Stimulated activated CD4-positive, alpha-beta T cell treated with anti-CD3 and anti-CD28 coated beads, Interleukin-1b, Interleukin-23, amount 100 ng/mL, for 4 hours (primary cell): Measurements from ENCODE around the gene CALU.

ENCODE experiments used
- DNase-seq, 2 donors: peaks; one replicate each; pipeline ENCODE4 v3.0.0-alpha.2; 2020; ENCODE audit warnings: low read depth in 2 of 2

Gene CALU

DNA sequence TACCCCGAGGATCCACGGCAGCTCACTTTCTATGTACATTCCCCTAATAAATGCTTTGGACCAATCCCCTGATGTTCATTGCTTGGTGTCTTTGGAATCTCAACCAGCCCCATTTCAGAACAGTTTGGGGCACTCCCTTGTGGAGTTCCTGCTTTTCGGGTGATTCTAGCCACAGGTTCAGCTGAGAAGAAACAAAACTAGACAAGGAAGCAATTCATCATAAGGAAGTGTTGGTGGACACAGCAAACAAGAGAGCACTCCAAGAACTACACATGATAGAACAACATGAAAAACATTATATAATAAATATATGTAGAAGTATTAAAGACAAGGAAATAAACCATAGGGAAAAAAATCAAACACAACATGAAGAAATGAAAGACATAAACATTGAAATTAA is 46.6 kb downstream of the CALU start:
- no peak for DNase-seq

DNA sequence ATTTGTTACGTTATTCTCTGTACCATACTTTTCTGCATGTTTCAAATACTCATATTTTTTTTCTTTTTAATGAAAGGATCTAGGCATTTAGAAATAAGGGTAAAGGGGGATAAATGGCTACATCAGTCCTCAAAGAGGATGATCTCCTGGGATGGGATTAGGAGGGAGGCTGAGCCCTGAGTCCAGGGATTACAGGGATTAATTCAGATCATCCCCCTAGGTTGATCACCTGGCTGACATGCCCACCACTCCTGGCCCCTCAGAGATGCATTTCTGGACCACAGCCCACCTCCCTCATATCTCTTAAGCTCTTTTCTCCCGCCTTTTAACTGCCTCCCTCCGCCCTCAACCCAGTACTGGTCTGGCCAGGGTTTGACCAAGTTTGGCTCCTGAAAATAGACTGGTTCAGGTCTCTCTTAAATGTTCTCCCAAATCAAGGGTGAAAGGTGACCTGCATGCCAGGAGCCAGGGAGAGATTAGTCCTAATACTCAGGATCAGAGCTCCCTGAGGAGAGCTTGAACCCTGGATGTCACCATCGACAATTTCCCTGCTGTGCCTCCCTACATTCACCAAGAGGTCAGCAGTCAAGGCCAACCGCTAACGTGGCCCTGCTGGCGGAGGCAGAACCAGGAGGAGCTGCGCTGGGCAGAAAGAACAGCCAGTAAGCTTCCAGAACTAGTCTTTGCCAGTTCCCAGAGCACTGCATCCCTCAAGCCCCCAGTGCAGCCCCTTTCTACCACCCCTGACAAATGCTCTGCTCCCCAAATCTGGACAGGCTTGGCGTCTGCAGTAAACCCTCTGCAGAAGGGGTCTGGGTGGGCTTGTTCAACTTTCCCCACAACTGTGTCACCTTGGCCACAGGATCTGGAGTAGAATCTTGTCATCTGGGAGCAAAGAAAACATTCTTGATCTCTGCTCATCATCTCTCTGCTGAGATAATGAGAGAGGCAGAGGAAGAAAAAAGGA is 49.6 kb downstream of the CALU start:
- no peak for DNase-seq

DNA sequence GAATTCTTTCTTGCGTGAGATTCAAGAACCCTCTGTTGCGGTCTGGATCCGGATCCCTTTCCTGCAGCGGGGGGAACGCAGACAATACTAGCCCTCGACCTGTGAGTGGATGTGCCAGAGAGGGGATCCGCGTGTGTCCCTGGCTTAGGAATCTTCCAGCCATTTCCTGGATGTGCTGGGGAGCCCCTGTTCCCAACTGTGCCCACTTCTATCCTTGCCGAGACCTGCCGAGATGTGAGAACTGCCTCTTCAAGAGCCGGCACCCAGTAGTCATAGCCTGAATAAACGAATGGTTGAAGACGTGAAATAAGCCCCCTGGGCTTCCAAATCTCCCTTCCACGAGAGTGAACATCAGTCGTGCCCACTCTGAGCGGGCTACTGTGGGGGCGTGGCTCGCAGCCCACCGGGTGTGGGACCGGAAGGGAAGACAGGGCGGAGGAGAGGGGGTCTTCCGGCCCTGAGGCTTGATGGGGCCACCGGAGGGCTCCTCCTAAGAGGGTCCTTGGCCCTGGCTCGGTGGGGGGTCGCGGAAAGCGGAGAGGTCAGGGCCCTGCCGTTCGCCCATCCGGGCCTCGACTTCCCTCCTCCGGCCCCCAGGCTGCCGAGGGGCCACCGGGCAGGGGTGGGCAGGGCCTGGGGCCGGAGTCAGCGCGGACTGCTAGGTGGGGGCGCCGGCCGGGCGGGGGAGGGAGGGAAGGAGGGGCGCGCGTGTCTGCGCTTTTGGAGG is 51.3 kb downstream of the CALU start:
- DNase-seq, result no peak

DNA sequence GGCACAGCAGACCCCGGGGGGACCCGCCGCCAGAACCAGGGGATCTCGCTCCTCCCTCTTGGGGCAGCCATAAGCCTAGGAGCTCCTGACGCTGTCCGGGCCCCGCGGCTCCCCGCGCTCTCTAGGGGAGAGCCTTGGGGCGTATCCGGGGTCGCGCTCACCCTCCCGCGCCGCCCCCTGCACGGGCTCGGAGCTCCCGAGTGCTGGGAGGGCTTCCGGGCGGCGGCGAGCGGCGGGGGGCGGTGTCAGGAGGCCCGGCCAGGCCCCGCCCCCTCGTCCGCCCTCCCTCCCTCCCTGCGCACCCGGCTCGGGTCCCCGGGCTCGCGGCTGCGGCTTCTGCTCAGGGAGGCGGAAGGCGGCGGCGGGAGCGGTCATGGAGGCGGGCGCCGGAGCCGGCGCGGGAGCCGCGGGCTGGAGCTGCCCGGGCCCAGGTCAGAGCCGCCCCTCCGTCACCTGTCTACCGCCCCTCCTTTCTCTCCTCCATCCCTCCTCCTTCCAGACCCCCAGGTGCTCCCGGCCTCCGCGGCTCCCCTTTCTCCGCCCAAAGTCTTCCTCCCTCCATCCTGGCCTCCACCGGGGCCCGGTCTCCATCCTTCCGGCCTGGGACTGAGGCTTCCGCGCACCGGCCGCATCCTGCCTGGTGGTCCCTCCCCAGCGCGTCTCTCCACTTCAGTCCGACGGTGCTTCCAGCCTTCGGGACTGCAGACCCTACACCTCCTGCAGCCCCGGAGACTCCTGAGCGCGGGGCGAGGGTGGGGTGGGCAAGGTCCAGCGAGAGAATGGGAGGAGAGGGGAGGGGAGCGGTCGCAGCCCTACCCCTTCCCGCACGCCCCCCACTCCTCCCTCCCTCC is 52.2 kb downstream of the CALU start, which contains the start of gene CCDC136:
Gene CCDC136, plus strand, starts transcription at position 848 of the 851 bp plus-strand sequence. CDS start 444 bp downstream, outside the sequence.
- DNase-seq, result peak; percentile 65 to 78

DNA sequence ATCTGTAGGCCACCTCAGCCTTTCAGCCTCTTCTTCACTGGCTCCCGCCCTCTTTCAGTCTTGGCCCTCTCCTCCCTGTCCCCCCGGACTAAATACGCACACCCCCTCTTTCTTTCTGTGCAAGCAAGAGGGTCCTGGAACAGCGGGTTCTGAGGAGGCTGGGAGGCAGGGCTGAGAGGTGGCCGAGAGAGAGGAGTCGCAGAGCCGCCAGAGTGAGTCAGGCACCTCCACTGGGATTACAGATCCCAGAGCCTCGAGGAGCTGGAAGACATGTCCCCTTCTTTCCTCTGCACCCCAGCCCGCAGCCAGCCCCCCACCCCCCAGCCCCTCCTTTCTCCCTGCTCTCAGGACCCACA is 52.8 kb downstream of the CALU start:
- DNase-seq, result no peak

DNA sequence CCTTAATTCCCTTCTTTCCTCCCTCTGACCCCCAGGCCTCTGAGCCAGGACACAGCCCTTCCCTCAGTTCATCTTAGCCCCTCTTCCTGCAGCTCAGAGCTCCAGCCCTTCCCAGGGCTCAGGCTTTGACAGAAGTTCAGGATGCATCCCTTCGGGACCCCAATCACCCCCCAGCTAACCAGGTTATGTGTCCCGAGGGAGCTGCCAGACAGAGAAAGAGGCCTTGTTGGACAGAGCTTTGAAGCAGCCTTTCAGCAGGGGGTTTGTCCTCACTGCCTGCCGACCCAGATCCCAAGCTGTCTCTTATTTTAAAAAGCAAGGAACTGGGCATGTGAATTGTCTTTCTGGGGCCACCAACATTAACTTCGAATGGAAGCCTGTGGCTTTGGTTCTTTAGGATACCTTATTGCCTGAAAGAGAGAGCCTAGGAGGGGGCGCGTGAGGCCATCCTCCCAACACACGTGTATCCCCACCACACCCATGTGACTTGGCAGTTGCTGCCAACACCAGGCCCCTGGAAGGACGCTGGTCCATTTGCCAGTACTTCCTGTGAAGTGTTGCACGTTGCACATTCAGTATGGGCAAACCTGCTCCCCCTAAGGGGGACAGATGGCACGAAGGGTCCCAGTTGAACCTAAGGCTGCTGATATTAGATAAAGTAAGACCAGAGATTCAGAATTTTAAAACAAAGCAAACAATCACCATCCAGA is 53.5 kb downstream of the CALU start:
- no peak for DNase-seq

DNA sequence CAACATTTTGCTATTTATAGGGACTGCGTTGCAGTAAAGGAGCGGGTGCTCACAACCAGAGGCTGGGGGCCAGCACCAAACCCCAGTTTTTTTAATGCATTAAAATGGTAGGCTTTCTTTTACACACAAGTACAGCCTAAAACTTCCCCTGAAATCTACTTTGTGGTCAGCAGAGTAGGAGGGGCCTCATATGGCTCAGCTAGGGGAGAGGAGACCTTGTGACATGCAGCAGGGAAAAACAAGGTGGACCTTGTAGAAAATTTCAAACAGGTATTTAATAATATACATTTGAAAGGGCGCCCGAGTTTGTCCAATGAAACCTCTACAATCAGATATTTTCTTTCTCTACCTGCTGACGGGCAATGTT is 54.0 kb downstream of the CALU start:
- no peak for DNase-seq

DNA sequence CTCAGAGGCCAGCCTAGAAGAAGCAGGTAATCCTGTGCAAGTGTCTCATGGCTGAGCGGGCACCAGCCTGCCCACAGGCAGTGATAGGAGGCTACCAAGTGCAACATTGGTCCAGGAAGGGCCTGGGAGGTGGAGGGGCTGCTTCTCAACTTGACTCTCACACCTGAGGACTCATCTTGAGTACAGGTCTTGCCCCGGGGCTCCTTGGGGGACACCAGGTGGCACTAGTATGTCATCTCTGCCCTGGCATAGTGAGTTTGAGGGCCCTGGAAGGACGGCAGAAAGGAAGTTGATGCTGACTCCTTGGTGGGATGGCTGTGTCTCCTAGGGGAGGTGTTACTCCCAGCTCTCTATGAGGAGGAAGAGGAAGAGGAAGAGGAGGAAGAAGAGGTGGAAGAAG is 54.9 kb downstream of the CALU start:
- DNase-seq, result no peak

DNA sequence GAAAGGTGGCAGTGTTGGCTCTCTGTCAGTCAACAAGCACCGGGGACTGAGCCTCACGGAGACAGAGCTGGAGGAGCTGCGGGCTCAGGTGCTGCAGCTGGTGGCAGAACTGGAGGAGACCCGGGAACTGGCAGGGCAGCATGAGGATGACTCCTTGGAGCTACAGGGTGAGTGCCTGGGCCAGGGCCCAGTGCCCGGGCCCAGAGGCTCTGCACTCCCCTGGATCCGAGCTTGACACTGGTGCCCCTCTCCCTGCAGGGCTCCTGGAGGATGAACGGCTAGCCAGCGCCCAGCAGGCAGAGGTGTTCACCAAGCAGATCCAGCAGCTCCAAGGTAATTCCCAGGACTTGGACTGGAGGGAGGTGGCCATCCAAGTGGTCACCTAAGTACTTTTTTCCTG is 55.3 kb downstream of the CALU start:
- no peak for DNase-seq

DNA sequence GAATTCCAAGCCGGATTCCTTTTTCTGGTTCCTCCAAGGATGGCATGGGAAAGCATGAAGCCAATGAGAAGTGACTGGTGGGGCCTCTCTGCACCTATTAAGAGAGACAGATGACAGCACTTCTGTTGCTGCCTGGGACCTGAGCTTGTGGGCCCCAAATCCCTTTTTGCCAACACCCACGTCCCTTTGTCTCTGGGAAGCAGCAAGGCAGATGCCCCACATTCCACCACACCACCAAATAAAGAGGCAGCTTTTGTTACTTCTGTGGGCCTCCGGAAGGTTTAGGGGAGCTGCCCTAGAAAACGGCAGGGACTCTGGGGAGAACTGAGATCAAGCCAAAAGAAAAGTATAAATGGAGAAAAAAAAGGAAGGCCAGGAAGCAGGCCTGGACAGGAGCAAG is 56.0 kb downstream of the CALU start:
- no peak for DNase-seq

DNA sequence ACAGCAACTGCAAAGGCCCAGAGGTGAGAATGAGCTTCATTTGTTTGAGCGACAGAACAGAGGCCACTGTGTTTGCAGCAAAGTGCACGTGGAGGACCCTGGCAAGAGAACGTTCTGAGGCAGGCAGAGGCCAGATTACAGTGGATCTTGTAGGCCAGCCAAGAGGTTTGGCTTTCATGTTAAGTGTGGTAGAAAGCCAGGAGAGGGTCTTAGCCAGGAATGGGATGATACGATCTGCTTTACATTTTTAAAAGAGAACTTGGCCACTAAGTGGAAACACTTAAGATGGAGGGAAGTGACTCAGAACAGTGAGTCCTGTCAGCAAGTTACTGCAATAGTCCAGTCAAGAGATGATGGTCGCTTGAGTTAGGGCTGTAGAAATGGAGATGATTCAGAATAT is 57.2 kb downstream of the CALU start:
- no peak for DNase-seq

DNA sequence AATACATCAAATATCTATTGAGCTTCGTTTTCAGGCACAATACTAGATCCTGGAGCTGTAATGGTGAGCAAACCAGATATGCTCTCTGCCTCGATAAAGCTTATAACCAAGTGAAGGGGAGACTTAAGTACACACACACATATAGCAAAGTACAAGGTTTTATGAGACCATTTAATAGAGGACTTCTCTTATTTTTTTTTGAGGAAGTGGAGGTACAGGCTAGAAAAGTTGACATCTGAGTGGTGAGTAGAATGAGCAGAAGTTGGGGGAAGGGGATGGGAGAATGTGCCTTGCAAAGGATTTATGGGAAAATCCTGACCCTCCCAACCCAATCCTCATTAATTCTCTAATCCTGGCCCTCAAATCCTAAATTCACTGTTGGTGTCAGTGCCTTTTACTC is 60.3 kb downstream of the CALU start:
- DNase-seq, result no peak

DNA sequence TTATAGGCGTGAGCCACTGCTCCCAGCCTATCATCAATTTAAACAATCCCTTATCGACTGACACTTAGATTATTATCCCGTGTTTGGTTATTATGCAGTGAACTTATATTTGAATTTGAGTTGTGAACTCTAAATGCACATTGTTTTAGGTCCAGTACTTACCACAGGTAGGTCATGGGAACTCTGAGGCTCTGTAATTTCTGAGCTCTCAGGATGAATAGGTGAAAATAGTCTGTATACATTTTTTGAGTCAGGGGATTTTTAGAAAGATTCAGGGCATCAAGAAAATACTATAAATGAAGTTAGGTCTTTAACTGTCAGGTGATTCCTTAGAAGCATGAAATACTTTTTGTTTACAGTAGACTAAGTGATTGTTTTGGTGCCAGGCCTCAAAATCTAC is 61.4 kb downstream of the CALU start:
- DNase-seq, result no peak

DNA sequence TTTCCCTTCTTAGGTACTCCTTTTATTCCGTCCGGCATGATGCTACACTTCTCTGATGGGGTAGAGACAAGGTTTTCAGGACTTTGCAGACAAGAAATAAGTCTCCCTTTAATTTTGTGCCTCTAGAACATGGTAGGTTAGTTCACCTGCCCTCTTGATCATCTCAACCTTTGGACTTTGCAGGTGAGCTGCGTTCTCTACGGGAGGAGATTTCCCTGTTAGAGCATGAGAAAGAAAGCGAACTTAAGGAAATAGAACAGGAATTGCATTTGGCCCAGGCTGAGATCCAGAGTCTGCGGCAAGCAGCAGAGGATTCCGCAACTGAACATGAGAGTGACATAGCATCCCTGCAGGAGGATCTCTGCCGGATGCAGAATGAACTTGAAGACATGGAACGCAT is 61.8 kb downstream of the CALU start:
- no peak for DNase-seq

DNA sequence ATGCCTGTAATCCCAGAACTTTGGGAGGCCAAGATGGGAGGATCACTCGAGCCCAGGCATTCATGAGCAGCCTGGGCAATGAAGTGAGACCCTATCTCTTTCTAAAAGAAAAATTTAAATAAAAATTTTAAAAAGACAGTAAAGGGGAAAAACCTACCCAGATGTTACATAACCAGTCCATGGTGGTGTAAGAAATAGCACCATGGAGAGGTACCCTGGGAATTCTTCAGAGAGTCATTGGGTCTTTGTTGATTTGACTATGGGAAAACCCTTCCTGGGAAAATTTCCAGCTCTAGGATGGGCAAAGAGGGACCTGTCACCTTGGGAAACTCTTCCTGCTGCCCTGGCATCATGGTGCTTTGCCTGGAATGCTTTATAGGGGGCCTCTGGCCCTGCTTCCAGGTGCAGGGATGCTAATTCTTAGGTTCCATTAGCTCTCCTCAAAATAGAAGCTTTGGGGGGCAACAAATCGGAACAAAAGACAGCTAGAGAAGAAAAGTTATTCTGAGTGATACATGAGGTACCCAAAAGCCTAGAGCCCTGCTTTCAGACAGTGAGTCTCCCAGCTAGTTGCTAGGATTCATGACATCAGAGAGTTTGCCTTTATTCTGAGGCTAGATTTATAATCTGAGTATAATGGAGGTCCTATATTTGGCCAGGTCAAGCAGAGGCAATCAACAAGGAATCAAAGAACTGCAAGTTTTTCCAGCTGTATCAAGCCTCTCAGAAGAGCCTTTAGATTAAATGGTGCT is 62.7 kb downstream of the CALU start:
- DNase-seq, result no peak

DNA sequence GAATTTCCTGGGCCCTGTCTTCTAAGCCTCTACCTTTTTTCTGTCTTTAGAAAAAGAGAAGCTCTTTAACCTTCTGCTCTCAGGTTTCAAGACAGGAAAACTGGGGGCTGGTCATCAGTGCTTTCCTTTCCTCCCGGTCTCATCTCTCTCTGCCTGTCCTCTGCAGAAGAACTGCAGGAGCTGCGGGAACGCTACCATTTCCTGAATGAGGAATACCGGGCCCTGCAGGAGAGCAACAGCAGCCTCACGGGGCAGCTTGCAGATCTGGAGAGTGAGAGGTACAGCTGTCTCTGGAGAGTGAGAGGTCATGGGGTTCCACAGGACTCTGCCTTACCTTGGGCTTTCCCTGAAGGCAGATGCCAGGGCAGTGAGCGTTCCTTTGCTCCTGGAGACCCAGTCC is 65.3 kb downstream of the CALU start:
- DNase-seq, result no peak

DNA sequence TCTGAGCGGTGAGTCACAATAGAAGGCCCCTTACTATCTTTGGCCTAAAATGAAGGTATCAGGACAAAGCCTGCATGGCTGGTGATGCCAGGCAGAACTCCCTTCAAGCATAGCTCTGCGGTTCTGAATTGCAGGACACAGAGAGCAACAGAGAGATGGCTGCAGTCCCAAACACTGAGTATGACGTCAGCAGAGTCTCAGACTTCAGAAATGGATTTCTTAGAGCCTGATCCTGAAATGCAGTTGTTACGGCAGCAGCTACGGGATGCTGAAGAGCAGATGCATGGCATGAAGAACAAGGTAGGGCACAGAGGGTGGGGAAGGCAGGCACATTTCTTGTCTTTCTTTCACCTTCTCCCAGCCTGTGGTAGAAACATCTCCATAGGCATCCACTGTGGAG is 66.1 kb downstream of the CALU start:
- DNase-seq, result no peak

DNA sequence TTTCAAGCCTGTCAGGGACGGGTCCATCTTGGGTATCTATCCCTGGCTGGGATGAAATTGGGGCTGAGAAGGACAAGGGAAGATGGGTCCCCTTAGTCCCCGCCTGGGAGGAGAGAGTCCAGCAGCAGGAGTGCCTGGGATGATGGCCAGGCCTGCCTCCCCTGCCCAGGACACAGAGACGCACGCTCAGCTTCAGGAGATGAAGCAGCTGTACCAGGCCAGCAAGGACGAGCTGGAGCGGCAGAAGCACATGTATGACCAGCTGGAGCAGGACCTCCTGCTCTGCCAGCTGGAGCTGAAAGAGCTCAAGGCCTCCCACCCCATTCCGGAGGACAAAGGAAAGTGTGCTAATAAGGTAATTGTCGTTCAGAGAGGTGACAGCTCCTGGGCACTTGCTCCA is 68.0 kb downstream of the CALU start:
- no peak for DNase-seq

DNA sequence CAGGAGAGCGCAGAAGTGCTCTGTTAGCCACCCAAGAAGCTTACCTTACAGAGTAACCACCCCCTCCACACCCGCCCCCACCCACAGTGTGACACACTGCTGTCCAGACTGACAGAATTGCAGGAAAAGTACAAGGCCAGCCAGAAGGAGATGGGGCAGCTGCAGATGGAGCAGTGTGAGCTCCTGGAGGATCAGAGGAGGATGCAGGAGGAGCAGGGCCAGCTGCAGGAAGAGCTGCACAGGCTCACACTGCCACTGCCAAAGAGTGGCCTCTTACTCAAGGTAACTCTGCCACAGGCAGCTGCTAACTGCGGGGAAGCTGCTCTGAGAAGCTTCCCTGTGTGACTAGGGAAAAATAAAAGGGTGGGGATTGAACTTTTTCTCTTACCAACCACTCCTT is 70.2 kb downstream of the CALU start:
- DNase-seq, result no peak

DNA sequence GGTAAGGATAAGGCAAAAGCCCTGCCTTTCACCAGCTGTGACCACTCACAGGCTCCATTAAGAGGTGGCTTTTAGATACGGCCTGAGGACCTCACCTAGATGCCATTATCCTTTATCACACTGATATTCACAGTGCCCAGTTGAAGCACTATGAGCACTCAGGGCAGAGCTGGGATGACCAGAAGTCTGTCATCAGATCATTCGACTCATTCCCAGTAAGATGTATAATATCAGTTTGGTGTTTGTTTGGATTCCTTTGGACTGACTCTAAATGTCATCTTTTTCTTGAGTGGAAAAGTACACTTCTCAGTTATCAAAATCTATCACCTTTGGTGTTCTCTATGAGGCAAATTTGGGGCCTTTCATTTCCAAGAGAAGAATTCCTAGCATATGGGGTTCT is 71.3 kb downstream of the CALU start:
- DNase-seq, result no peak

DNA sequence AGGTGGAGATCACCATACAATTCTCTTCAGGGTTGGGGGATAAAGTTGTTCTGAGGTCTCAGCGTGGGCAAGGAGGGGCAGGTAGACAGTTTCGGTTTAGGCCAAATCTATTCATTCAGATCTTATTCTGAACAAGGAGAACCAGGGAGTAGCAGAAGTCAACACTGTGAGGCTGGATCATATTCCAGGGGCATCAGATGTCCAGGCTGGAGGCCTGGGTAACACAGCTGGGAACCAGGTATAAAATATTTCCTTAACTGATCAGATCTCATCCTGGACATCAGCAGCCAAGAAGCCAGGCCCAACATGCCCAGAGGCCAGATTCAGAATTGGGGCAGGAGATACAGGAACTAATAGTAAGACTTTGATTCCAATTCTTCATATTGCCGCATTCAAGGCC is 71.8 kb downstream of the CALU start:
- DNase-seq, result no peak
